ENCODE results near the gene EXOC3L4.
"Not testable (repeated sequence)": the region's sequence is repeated elsewhere in the genome, so short reads cannot be mapped to it uniquely, and the experiment has no call there.

EXOC3L4 gene

DNA sequence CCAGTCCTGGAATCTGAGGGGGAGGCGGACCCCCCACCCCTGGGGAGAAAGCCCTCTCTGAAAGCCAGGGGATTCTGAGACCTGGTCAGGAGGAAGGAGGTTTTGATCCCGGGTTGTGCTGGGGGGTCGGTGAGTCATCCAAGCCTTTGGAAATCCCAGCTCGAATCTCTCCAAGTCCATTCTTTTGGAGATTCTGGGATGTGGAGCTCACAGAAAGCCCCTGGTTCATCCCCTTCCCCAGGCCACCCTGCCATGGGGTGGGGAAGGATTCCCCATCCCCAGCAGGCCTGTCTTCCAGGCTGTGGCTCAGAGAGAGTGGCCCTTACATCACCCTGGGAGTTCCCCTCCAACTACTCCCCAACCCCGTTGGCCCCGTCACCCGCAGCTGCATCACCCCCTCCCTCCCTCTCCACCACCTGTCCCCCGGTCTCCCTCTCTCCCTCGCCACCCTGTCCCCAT lies 14.3 kb downstream of the EXOC3L4 start:
- DNase-seq, result no peak

DNA sequence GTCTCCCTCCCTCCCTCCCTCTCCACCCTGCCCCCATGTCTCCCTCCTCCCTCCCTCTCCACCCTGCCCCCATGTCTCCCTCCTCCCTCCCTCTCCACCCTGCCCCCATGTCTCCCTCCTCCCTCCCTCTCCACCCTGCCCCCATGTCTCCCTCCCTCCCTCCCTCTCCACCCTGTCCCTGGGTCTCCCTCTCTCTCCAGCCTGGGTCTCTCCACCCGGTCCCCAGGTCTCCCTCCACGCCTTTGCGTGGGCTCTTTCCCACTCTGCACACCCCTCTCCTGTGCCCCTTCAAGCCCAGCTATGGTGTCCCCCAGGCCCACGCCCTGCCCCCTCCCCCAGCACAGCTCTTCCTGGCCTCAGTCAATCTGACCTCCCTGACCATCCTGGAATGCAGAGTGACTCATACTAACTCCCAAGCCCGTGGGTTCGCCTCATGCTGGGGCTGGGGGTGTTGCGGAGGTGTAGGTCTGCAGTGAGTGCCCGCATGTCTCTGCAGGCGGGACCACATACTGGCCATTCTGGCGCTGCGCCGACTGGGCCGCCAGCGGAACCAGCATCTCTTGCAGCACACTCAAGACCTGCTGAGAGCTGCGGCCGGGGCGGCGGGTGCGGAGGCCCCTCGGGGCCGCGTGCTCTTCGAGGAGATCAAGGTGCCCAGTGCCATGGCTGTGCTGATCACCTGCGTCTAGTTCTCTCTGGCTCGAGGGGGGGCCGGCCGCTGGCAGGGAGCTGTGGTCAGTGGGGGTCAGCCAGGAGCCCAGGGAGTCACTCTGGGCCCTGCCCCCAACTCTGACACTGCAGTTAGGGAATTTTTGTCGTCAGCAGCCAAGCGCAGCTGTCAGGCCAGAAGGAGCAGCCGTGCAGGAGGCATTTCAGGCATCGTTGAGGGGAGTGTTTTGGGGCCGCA lies 15.3 kb downstream of the EXOC3L4 start:
- DNase-seq, result no peak

GRCh38 chr14:103110681-103111231 lies 16.2 kb downstream of the EXOC3L4 start:
- DNase-seq, result peak; percentile 52

DNA sequence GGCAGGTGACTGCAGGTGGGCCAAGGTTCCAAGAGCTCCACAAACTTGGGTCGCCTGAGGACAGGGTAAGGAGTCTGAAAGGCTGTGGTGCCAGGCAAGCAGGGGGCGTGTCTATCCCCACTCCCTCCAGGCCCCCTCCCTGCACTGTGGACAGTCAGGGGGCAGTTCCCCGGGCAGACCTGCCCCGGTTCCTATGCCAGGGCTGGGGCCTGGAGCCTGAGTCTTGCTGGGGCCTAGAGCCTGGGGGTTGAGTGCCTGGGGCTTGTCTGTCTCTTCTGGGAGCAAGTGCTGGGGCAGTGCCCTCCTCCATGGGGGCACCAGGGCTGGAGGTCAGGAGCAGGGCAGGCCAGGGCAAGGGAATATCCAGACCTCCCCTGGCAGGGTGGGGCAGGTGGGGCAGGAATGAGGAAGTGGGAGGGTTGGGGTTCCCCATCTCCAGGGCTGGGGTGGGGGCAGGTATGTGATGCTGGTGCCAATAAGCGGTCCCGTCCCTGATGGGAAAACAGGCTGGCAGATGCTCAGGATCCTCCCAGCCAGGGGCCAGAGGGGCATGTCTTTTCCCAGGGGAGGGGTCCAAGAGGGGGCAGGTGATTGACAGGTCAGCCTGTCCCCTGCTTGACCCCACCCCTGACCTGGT lies 16.8 kb downstream of the EXOC3L4 start:
- DNase-seq, result no peak

DNA sequence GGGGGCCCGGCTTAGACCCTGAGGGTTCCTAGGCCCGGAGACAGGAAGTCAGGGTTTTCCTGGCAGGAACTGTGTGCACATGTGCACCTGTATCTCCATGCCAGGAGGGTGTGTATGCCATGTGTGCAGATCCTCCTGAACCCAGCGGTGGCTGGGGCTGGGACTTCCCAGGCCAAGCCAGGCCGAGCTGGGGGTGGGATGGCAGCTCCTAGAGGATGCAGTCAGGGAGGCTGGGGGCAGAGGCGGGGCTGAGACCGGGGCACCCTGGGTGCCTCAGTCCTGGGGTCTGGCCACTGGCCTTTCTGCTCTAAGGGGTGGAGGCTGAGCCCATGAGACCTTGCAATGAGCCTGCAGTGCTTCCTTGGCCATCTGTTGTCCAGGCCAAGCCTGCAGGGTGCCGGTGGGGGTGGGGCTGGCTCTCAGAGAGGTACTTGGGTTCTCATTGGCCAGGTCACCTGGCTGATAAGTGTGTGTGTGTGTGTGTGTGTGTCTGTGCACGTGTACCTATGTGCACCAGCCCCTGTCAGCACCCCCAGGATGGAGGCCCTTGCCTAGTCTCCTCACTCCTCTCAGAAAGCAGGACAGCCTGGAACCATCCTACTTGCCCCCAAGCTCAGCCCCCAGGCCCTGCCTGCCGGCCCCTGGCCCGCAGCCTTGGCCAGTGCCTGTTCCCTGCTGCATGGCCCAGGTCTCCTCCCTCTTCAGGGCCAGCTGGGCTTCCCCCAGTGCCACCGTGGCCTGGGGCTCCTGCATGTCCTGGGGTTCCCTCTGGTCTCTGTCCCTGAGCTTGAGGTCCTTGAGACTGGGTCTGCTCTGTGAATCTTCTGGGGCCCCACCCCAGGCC lies 18.1 kb downstream of the EXOC3L4 start:
- no peak for DNase-seq

DNA sequence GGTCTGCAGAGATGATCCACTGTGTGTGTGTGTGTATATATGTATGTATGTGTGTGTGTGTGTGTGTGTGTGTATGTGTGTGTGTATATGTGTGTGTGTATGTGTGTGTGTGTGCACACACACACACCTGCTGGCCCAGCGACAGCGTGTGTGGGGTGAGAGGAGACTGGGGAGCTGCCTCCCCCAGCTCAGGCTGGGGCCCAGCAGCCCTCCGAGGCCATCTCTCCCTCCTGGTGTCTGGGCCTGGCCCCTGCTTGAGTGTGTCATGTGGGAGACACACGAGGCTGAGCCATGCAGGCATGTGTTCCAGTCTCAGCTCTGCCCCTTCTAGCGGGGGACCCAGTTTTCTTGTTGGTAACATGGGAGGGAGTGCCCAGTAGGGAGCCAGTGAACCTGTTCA lies 18.8 kb downstream of the EXOC3L4 start:
- DNase-seq, result no peak

DNA sequence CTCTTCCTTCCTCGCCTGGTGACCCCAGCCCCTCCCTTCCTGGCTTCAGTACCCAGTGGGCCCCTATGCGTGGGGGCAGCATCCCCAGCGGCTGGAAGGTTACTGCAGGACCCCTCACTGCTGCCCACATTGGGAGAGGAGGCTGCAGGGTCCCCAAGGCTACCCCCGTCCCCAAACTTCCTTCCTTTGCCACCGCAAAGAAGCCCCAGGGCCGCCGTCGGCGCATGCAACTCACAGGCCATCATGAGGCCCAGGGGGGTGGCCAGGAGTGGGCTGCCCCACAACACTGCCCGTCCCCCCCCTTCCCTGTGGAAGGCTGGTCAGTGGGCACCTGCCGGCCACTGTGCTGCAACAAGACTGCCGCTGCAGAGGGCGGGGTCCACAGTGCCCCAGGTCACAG lies 19.2 kb downstream of the EXOC3L4 start:
- no peak for DNase-seq

DNA sequence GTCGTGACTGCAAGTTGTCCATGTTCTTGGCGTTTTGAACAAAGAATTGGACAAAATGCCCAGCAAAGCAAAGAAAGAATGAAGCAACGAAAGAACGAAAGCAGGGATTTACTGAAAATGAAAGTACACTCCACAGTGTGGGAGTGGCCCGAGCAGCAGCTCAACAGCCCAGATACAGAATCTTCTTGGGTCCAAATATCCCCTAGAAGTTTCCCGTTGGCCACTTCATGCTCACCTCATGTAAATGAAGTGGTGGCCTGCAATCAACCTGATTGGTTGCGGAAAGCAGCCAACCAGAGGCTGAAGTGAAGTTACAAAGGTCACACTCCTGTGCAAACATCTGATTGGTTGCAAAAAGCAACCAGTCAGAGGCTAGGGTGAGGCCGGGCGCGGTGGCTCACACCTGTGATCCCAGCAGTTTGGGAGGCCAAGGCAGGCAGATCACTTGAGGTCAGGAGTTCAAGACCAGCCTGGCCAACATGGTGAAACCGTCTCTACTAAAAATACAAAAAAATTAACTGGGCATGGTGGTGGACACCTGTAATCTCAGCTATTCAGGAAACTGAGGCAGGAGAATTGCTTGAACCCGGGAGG lies 20.7 kb downstream of the EXOC3L4 start:
- not testable (repeated sequence) for DNase-seq

DNA sequence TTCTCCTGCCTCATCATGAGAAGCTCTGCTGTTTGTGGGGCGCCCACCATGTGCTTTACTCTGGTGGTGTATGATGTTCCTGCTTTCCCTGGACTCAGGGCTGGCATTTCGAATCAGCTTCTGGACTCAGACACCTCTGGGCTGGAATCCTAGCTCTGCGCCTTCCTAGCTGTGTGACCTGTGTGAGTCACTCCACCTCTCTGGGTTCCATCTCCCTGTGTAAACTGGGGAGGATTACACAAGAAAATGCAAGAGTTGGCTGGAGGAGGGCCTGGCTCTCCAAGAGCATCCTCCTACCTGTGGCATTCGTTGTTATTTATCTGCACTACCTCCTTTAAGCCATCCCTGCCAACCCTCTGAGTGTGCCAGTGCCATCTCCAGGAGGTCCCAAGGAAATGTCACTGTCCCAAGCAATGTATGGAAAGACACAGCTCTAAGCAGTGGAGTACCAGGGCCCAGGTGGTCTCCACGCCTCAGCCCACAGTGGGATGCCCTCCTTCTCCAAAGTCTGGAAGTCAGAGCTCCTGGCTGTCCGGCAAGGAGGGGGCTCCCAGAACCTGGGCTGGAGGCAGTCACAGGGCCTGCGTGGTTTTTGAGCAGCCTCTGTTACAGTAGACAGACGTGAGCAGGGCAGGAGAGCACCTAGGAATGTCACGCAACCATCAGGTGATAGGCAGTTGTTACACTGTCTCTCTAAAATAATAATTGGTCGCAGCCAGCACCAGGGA lies 21.5 kb downstream of the EXOC3L4 start:
- DNase-seq, result no peak

DNA sequence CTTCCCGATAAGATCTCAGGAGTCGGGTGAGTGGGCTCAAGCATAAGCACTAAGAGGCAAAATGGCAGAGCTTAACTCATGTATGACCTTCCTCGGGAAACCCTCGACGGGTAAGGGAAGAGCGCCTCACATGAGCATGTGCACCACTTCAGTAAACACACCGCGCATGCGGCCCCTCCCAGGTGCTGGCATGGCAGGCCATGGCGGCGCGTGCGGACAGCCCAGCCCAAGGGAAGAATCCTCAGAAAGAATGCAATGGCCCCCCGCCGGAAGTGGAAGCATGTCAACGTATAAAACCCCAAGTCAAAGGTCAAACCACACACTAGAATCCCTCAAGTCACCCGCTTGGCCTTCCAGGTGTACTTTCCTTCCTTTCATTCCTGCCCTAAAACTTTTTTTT lies 22.1 kb downstream of the EXOC3L4 start:
- DNase-seq, result no peak

DNA sequence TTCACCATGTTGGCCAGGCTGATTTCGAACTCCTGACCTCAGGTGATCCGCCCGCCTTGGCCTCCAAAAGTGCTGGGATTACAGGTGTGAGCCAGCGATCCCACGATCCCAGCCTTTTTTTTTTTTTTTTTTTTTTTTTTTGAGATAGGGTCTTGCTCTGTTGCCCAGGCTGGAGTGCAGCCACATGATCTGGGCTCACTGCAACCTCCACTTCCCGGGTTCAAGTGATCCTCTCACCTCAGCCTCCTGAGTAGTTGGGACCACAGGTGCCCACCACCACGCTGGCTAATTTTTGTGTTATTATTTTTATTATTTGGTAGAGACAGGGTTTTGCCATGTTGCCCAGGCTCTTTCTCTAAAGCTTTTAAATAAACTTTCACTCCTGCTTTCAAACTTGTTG lies 23.0 kb downstream of the EXOC3L4 start:
- not testable (repeated sequence) for DNase-seq

DNA sequence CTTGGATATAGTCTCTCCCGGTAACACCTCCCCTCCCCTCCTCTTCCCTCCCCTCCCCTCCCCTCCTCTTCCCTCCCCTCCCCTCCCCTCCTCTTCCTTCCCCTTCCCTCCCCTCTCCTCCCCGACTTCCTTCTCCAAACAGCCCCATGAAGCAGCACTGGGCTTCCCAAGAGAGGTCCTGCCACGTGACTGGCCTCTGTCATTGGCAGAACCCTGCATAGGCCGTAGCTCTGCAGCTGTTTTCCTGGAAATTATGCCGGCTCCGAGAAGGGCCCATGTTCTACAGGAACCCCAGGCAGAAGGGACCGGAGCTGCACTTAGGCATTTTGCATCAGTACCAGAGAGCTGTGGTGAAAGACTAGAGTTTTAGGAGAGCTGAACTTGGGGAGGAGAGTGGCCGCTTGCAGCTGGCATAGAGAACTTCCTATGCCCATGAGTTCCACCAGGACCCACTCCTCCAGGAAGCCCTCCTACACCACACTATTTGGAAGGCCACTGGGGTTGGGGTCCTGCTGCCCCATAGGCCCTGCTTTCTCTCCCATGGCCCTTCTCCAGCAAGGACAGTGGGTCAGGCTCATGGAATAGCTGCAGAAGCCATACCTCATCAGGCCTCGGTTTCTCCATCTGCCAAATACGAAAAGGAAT lies 23.6 kb downstream of the EXOC3L4 start:
- no peak for DNase-seq

DNA sequence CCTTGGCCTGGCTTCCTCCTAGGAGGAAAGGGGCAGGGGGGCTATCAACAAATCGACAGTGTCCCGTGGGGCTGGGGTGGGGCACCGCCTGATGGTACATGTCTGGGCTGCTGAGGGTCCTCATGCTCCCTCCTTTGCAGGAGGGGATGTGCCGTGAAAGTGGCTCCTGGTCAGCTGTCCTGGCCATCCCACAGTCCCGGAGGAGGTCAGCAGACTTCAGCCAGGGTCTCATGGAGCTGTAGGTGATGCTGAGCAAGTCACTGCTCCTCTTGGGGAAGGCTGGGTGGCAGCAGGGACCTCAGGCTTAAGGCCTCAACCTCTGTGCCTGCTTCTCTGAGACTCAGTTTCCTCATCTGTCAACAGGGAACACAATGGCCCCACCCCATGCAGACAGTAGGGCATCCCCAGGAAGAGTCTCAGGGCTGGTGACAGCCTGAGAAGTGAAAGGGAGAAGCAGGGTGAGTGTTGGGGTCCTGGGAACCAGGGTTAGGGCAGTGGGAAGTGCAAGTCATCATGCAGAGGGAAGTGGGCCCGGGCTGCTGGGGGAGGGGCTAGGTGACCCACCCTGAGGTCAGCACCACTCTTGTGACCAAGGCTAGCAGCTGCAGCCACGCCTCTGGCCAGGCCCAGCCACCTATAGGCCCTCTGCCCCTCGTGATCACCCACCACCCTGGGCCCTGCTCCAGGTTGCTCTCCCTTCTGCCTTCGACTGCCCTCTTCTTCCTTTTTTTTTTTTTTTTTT lies 24.3 kb downstream of the EXOC3L4 start:
- no peak for DNase-seq

- not testable (repeated sequence) for DNase-seq
Observed at GRCh38 chr14:103119527-103119926, 25.0 kb downstream of the EXOC3L4 start.

- no peak for DNase-seq
Observed at GRCh38 chr14:103121121-103121845, 26.8 kb downstream of the EXOC3L4 start.

- peak; percentile 54 for DNase-seq
Observed at GRCh38 chr14:103121846-103122584, 27.5 kb downstream of the EXOC3L4 start.

DNA sequence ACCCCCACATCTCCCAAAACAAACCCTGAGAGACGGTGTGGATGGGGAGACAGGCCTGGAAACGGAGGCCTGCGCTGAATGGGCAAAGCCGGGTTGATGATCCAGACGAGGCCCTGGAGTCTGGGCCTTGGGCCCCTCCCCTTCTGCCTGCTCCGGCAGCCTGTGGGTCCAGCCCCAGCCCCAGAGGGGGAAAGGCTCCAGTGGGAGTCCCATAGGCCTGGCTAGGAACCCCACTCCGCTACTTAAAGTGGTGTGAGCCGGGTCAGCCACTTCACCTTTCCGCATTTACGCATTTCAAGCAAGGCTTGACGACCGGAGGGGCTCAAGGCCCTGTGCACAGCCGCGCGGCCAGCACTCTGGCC lies 28.0 kb downstream of the EXOC3L4 start:
- no peak for DNase-seq

- DNase-seq, result no peak
Observed at GRCh38 chr14:103122947-103123633, 28.6 kb downstream of the EXOC3L4 start, which contains the start of gene TNFAIP2. TSS of gene TNFAIP2 (plus strand) at chr14:103123461. CDS start at chr14:103126458, 2,997 bp downstream.
